Measurements from ENCODE around the gene ELL. TPM values are rescaled to one million over a fixed set of nuclear protein-coding genes. Genes with fewer than 3 reads are reported as not detected.

ELL gene
- total RNA-seq, 1 donor from 2014 or later, result 11.6 TPM

DNA sequence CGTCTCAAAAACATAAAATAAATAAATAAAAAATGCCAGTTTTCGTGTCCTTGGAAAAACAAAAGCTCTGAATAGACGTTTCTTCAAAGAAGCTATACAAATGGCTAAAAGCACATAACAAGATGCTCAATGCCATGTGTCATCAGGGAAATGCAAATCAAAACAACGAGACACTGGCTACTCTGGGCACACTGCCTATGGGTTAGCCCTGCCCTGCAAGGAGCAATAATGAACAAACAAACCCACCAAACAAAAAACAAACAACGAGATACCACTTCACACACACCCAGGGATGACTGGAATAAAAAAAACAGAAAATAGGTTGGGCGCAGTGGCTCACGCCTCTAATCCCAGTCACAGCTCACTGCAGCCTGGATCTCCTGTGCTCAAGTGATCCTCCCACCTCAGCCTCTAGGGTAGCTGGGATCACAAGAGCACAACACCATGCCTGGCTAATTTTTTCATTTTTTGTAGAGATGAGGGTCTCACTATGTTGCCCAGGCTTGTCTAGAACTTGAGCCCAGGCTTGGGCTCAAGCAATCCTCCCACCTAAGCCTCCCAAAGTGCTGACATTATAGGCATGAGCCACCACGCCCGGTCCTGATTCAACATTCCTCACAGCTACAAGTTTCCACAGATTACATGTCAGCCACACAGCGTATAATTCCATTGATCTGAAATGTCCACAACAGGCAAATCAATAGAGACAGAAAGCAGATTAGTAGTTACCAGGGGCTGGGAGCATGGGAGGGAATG is 68.4 kb downstream of the ELL start:
- Mint-ChIP-seq H3K27ac (ENCODE audit: unreplicated experiment) (no peak overlapping the region), H3K4me3 (ENCODE audit: unreplicated experiment) (no peak overlapping the region), H3K27me3 (ENCODE audit: unreplicated experiment) (peaks cover 9% of the 10 kb centered on the region), H3K4me1 (ENCODE audit: low read depth, unreplicated experiment) (peaks cover 28% of the 10 kb centered on the region), H3K36me3 (ENCODE audit: unreplicated experiment) (no peaks in the 10 kb centered on the region), H3K9me3 (ENCODE audit: unreplicated experiment) (peaks cover 9% of the 10 kb centered on the region)
- DNase-seq, result no peak
- TF ChIP-seq, protein P1, sequence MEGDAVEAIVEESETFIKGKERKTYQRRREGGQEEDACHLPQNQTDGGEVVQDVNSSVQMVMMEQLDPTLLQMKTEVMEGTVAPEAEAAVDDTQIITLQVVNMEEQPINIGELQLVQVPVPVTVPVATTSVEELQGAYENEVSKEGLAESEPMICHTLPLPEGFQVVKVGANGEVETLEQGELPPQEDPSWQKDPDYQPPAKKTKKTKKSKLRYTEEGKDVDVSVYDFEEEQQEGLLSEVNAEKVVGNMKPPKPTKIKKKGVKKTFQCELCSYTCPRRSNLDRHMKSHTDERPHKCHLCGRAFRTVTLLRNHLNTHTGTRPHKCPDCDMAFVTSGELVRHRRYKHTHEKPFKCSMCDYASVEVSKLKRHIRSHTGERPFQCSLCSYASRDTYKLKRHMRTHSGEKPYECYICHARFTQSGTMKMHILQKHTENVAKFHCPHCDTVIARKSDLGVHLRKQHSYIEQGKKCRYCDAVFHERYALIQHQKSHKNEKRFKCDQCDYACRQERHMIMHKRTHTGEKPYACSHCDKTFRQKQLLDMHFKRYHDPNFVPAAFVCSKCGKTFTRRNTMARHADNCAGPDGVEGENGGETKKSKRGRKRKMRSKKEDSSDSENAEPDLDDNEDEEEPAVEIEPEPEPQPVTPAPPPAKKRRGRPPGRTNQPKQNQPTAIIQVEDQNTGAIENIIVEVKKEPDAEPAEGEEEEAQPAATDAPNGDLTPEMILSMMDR (IDR thresholded peaks at IDR 0.05; ENCODE audit: partially characterized antibody, unreplicated experiment), result no peak

DNA sequence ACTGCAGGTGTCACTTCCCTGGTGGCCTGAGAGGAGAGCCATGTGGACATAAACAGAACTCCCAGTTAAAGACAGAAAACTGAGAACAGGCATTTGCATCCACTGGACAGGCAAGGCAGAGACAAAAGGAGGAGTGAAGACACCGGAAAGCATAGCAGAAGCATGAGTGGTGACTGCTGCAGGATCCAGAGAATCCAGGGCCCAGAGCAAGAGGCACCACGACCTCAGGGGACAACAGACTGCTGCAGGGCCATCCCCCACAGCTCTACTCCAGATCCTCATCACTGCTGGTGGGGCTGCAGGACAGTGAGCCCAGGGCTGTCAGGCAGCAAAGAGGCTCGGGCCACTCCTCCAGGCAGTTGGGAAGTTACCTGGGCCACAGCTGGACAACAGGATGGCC is 69.5 kb downstream of the ELL start:
- H3K4me1 Mint-ChIP-seq (ENCODE audit: low read depth, unreplicated experiment), result peaks cover 25% of the 10 kb centered on the region
- TF ChIP-seq, protein P1 (IDR thresholded peaks at IDR 0.05; ENCODE audit: partially characterized antibody, unreplicated experiment), result no peak
- peaks cover 9% of the 10 kb centered on the region for H3K9me3 Mint-ChIP-seq (ENCODE audit: unreplicated experiment)
- H3K36me3 Mint-ChIP-seq (ENCODE audit: unreplicated experiment), result no peaks in the 10 kb centered on the region
- H3K27ac Mint-ChIP-seq (ENCODE audit: unreplicated experiment), result peak overlapping the region; percentile 19
- H3K4me3 Mint-ChIP-seq (ENCODE audit: unreplicated experiment), result peak overlapping the region; percentile 40
- H3K27me3 Mint-ChIP-seq (ENCODE audit: unreplicated experiment), result peaks cover 9% of the 10 kb centered on the region
- DNase-seq, result no peak

DNA sequence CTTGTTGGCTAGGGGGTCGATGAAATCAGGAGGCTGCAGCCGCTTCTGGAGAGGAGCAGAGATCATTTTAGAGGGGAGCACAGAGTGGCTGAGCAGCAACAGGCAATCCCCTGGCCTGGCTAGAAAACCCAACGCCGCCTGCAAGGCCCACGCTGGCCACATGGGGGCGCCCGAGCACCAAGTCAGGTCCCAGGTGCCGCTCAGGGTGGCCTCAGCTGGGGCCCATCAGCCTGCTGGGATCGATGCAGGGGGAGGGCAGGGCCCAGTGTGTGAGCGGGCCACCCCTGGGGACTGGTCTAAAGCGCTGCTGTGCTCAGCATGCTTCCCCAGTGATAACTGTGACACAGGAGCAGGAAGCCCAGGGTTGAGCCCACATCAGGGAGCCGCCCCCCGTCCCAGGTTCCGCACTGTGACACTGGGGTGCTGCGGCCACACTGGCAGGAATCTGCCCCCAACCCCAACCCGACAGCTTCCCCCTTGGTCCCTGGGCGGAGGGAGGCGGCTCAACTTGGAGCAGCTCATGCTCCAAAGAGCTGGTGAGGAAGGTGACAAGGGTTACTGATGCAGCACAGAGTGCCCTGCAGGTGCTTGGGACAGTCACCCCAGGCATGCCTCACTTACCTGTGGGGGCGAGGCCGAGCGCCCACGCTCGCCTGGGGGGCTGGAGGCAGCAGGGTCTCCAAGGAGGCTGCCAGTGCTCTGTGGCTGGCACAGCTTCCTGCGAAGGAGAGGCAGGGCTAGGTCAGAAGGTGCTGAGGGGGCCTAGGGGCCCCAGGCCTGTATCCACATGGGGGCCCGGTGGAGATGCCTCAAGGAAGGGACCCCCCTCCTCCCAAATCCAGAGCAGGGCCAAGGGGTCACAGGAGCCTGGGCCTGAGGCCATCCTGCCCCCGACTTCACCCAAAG is 70.7 kb downstream of the ELL start:
- DNase-seq, result peak; percentile 98
- TF ChIP-seq, protein P1 (IDR thresholded peaks at IDR 0.05; ENCODE audit: partially characterized antibody, unreplicated experiment), result peak; percentile 99
- peak overlapping the region; percentile 45 for H3K4me3 Mint-ChIP-seq (ENCODE audit: unreplicated experiment)
- peaks cover 9% of the 10 kb centered on the region for H3K9me3 Mint-ChIP-seq (ENCODE audit: unreplicated experiment)
- peaks cover 32% of the 10 kb centered on the region for H3K4me1 Mint-ChIP-seq (ENCODE audit: low read depth, unreplicated experiment)
- peak overlapping the region; percentile 46 for H3K27ac Mint-ChIP-seq (ENCODE audit: unreplicated experiment)
- H3K36me3 Mint-ChIP-seq (ENCODE audit: unreplicated experiment), result no peaks in the 10 kb centered on the region
- H3K27me3 Mint-ChIP-seq (ENCODE audit: unreplicated experiment), result peaks cover 11% of the 10 kb centered on the region

DNA sequence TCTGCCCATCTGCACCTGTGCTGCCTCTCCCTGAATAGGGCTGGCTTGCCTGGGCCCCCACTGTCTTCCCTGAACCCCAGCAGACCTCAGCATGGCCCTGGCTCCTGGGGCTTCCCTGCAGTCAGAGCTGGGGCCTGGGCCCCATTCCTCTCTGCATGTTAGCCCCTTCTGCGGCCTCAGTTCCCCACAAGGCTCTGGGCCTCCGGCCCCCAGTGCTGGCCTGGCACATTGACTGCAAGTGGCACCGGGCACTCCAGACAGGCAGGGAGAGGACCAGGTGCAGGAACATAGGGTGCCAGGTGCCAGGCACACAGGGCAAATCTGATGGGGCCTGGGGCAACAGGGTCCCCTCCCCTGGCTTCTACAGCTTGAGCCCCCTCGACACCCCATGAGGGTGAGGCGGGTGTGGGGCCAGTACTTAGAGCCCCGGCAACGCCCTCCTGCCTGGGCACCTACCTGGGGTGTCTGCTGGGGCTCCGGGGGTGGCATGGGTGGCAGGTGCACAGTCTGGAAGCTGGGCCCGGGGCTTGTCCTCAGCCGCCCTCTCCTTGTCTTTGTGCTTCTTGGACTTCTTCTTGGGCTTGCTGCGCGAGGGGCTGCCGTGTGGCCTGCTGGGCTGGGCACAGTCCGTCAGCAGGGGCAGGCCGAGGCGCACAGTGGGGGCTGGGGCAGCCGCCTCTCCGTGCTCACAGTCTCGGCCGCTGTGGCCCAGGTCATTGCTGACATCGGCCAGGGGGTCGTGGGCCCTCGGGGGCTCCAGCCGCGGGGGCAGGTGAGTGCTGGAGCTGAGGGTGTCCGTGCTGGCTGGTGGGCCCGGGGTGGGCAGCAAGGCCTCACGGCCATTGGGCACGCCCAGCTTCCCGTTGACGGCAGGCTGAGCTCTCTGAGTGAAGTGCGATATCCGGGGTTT is 71.6 kb downstream of the ELL start:
- TF ChIP-seq, protein P1 (IDR thresholded peaks at IDR 0.05; ENCODE audit: partially characterized antibody, unreplicated experiment), result no peak
- Mint-ChIP-seq H3K36me3 (ENCODE audit: unreplicated experiment) (no peaks in the 10 kb centered on the region), H3K9me3 (ENCODE audit: unreplicated experiment) (peaks cover 9% of the 10 kb centered on the region), H3K4me1 (ENCODE audit: low read depth, unreplicated experiment) (peaks cover 32% of the 10 kb centered on the region), H3K4me3 (ENCODE audit: unreplicated experiment) (peak overlapping the region; percentile 55), H3K27ac (ENCODE audit: unreplicated experiment) (peak overlapping the region; percentile 46), H3K27me3 (ENCODE audit: unreplicated experiment) (peaks cover 11% of the 10 kb centered on the region)
- DNase-seq, result no peak

Data from glutamatergic neuron (in vitro differentiated cells).